OCI-M2 (cell line): ENCODE data around the gene DCC.

Source experiments
- DNase-seq: peaks from one replicate; lab custom pipeline; 2025; ENCODE audit not compliant: unreplicated experiment; lab: John Stamatoyannopoulos, UW

Gene DCC

DNA sequence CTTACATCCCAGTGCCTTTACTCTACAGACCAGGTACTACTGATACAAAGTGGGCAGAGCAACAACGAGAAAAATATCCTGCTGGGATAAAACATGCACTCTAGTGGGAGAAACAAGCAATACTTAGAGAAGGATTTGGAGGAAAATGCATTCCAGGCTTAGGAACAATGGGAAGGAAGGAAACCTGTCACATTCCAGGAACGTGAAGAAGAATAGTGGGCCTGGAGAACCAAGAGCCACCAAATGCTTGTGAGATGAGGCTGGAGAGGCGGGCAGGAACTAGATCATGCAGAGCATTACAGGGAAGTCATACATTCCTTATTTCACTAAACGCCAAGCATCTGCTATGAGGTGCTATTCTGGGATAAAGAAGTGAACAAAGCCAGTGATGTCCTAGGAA, 342.3 kb downstream of the DCC start:
- no peak for DNase-seq

- no peak for DNase-seq
Measured at GRCh38 chr18:52685316-52685715, 345.3 kb downstream of the DCC start.

GRCh38 chr18:52691841-52692240, 351.8 kb downstream of the DCC start:
- DNase-seq: no peak

- no peak for DNase-seq
Measured at GRCh38 chr18:52694804-52695203, 354.8 kb downstream of the DCC start.

DNA sequence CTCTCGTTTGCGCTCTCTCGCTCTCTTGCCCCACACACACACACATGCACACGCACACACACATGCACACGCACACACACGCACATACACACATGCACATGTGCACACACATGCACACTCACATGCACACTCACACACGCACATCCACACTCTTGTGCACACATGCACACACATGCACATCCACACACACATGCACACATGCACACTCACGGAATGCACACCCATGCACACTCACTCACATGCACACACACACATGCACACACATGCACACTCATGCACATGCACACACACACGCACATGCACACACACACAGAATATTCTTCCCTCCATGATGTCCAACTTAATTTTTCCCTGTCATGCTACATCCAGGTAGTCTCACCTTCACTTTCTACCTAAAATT, 360.1 kb downstream of the DCC start:
- no peak for DNase-seq

DNA sequence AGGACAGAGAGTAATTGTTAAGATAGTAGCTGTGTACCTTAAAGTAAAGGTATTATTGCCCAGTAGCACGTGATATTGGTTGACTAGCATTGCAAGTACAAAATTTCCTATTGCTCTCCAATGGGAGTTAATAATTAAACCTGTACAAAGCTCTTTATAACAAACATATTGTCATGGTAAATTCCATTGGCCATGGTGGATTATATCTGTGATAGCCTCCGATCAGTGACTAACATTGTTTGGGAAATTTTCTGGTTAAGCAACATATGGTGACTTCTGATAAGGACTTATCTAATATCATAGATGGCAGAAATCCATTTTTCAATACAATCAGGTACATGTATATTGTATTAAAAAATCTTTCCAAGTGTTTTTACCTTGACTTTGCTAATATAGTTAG, 360.8 kb downstream of the DCC start:
- no peak for DNase-seq

DNA sequence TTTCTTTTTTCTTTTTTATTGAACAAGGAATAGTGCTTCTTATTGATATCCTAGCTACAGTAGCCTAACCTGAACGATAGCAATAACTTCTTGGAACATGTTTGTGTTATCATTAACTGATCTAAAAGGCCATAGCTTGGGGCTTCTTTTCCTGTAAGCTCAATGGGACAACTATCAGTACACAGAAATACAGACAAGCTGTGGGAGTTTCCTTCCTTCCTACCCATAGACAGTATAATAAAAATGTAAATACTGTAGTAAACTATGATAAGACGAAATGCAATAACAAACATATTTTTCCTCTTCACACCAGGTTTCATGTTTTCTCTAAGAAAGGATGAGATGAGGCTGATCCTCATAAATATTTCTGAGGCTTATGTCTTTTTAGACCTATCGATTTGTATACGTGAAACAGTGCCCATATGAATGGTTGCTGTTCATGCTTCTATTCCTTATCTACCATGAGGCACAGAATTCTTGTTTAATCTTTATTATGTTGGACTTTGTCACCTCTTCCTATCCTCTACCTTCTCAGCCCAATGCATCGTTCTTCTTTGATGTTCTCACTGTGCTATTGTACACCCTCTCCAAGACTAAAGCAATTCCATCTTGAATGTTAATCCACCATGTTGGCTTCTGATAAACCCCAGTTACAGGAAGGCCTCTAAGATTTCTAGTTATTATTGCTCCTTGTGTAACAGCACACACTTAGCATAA, 361.4 kb downstream of the DCC start:
- no peak for DNase-seq

DNA sequence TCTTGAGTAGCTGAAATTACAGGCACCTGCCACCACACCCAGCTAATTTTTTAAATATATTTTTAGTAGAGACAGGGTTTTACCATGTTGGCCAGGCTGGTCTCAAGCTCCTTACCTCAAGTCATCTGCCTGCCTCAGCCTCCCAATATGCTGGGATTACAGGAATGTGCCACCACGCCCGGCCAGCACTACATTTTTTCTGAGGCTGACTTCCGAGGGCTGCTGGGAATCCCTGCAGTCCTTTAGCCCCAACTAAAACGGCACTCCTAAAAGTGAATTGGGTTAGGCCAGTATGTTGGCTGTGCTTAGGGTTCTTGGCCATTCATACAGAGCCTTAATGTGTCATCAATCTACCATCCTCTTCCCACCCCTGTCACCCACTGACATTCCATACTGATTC, 375.4 kb downstream of the DCC start:
- no peak for DNase-seq

DNA sequence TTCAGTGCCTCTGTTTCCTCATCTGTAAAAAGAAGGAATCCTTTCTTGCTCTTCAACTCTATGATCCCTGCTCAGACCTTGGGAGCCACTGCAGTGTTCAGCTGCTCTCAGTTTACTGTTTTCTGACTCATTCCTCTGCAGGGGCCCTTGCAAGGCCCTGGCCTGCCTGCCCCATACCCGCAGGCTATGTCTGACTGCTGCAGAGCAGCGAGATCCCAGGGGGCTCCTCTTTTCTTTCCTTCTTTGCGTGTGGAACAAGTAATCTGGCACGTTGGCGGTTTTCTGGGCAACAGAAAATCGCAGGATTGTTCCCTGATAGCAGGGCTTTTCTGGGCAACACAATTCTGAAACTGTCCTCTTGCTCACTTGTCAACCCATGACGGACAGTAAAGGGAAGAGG, 376.0 kb downstream of the DCC start:
- no peak for DNase-seq

- no peak for DNase-seq
Measured at GRCh38 chr18:52716973-52717372, 377.0 kb downstream of the DCC start.

- DNase-seq: no peak
Measured at GRCh38 chr18:52722904-52723303, 382.9 kb downstream of the DCC start.

- no peak for DNase-seq
Measured at GRCh38 chr18:52723550-52723970, 383.6 kb downstream of the DCC start.

GRCh38 chr18:52730972-52731619, 391.1 kb downstream of the DCC start:
- no peak for DNase-seq

DNA sequence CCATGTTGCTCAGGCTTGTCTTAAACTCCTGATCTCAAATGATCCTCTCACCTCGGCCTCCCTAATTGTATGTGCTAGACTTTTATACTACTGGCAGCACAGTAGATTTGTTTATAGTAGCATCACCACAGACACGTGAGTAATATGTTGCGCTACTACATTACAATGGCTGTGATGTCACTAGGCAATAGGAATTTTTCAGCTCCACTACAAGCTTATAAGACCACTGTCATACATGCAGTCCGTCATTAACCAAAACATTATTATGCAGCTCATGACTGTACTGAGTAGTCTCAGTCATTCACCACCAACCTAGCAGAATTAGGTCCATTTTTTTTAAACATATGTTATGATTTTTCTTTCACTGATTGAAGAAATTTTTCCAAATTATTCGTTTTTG, 398.9 kb downstream of the DCC start:
- DNase-seq: no peak

DNA sequence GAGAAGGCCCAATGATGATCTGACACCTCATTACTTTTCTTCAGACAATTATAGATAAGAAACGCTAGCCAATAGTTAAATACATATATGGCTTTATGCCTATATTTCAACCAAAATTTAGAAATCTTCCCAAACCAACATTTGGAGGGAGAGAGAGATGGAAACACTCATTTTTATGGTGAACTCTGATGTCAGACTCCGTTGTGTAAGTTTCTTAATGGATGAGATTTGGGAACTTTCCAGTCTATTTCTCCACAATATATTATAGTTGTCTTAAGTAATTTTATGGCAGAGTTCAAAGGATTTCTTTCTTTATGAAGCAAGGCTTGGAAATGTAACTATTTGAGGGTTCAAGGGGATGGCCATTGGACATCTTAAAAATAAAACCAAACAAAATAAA, 407.0 kb downstream of the DCC start:
- no peak for DNase-seq

GRCh38 chr18:52747869-52748268, 407.9 kb downstream of the DCC start:
- no peak for DNase-seq

GRCh38 chr18:52748343-52748742, 408.3 kb downstream of the DCC start:
- no peak for DNase-seq

- no peak for DNase-seq
Measured at GRCh38 chr18:52749542-52749941, 409.5 kb downstream of the DCC start.

GRCh38 chr18:52750995-52751394, 411.0 kb downstream of the DCC start:
- DNase-seq: no peak

GRCh38 chr18:52764316-52764715, 424.3 kb downstream of the DCC start:
- DNase-seq: no peak

DNA sequence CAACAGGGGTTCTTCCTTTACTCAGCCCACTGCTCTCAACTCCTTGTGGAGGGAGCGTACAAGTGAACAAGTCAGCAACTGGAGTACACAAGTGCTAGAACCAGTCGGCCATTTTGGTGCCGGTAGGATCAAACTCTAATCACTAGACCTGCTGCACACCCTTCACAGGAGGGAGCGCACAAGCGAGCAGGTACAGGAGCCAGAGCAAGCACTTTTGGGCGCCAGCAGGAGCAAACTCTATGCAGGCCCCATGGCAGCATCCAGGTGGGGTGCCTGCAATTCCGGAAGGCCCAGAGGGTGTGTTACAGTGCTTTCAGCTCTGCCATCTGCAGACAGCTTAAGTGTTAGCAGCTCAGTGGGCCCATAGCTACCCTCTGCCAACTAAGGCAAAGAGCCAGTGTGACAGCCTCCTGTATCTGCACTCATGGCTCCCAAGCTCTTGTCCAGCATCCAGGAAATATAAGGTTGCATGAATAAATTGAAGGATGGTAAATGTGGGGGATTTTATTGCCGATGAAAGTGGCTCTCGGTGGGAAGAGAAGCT, 426.1 kb downstream of the DCC start:
- DNase-seq: no peak

DNA sequence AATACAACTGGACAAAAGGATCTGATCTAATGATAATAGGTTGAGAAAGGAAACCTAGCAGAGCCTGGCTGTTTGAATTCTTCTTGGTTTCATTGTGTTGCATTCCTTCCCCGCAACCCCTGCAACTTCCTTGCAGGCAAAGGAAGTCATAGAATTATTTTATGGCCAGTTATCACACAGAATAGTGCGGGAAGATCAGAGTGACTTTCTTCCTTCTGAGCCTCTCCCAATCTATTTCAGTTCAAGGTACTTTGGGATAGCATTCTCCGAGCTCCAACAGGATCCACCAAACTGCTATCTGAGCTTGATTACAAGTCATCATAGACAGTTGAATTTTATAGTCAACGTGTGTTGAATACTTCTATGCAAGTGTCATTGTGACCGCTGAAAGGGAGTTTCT, 441.1 kb downstream of the DCC start:
- no peak for DNase-seq

DNA sequence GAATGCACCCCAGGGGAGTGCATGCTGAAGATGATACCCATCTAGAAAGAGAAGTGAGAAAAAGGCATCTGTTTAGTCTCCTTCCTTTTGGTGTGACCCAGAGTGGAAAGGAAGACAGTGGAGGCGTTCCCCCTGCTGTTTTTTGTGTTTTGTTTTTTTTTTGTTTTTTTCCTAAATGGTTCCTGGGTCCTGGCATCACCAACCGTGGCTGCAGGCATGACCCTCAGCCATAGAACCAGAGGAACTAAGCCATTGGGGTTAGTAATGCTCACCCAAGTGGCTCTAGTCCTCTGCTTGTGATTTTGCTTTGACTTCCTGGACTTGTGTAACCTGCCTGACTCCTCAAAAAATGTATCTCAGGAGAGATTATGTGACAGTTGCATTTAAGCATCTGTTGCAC, 451.3 kb downstream of the DCC start:
- DNase-seq: no peak
